HEK293 (cell line): ENCODE data around the gene SHTN1.

Experiments
- CTCF ChIA-PET: fragments of 350-600 bp; formaldehyde crosslinking; extraction: SDS; loops from one replicate; lab custom pipeline; 2021; ENCODE audit warnings: antibody characterized with exemption; lab: Yijun Ruan, JAX
- POLR2A ChIA-PET: fragments of 300-600 bp; formaldehyde crosslinking; extraction: SDS; loops from one replicate; lab custom pipeline; 2020; ENCODE audit warnings: antibody characterized with exemption, inconsistent platforms; lab: Yijun Ruan, JAX
- H3K27ac ChIP-seq: fragments of 200-500 bp; sonication (Bioruptor generic); 2 replicates; pipeline ENCODE4 v1.5.1; 2014; ENCODE audit warnings: low read depth, low read length, control low read depth, inconsistent platforms; ENCODE audit errors: extremely low read depth
- H3K36me3 ChIP-seq, 2 experiments: fragments of 200-500 bp in 1 of 2; sonication (Bioruptor generic) in 1 of 2; 1 replicate in 1 of 2; 2 replicates in 1 of 2; pipeline ENCODE4 v1.5.1; 2014 to 2017; ENCODE audit warnings: inconsistent platforms in 2 of 2, low read length in 2 of 2; ENCODE audit not compliant: control insufficient read depth in 2 of 2, insufficient read depth in 1 of 2
- H3K4me1 ChIP-seq: fragments of 200-500 bp; sonication (Bioruptor generic); 2 replicates; pipeline ENCODE4 v1.5.1; 2014; ENCODE audit warnings: mild to moderate bottlenecking, low read length, inconsistent platforms; ENCODE audit not compliant: control insufficient read depth, insufficient read depth
- H3K4me3 ChIP-seq: 2 replicates; pipeline ENCODE4 v1.5.1; 2011; ENCODE audit warnings: low read depth, mild to moderate bottlenecking, control low read depth, low read length, moderate library complexity
- H3K9me3 ChIP-seq: fragments of 200-500 bp; sonication (Bioruptor generic); 2 replicates; pipeline ENCODE4 v1.5.1; 2014; ENCODE audit warnings: low read depth, low read length, inconsistent platforms; ENCODE audit not compliant: control insufficient read depth, insufficient read depth
- EGR2 ChIP-seq: fragments of 450-650 bp; formaldehyde crosslinking; IDR thresholded peaks from 2 replicates; pipeline ENCODE4 v1.5.1; 2016; ENCODE audit warnings: low read depth, missing biosample characterization, missing genetic modification characterization
- GFI1B ChIP-seq: fragments of 450-650 bp; formaldehyde crosslinking; IDR thresholded peaks from 2 replicates; pipeline ENCODE4 v1.5.1; 2016; ENCODE audit warnings: missing biosample characterization, missing genetic modification characterization
- GLI4 ChIP-seq: fragments of 450-650 bp; formaldehyde crosslinking; IDR thresholded peaks from 2 replicates; pipeline ENCODE4 v1.5.1; 2016; ENCODE audit warnings: missing biosample characterization, missing genetic modification characterization
- KLF10 ChIP-seq: fragments of 450-650 bp; IDR thresholded peaks from 2 replicates; pipeline ENCODE4 v1.5.1; 2018; ENCODE audit warnings: missing biosample characterization, mild to moderate bottlenecking, missing genetic modification characterization
- SCRT1 ChIP-seq: fragments of 450-650 bp; formaldehyde crosslinking; IDR thresholded peaks from 2 replicates; pipeline ENCODE4 v1.5.1; 2016; ENCODE audit warnings: missing biosample characterization, missing genetic modification characterization, borderline replicate concordance
- SP7 ChIP-seq: fragments of 450-650 bp; formaldehyde crosslinking; IDR thresholded peaks from 2 replicates; pipeline ENCODE4 v1.5.1; 2016; ENCODE audit warnings: missing biosample characterization, missing genetic modification characterization
- ZBTB1 ChIP-seq: fragments of 450-650 bp; formaldehyde crosslinking; IDR thresholded peaks from 2 replicates; pipeline ENCODE4 v1.5.1; 2016; ENCODE audit warnings: missing biosample characterization, missing genetic modification characterization
- ZBTB20 ChIP-seq: fragments of 450-650 bp; formaldehyde crosslinking; IDR thresholded peaks from 2 replicates; pipeline ENCODE4 v1.5.1; 2016; ENCODE audit warnings: missing biosample characterization, missing genetic modification characterization
- ZNF10 ChIP-seq: fragments of 450-650 bp; formaldehyde crosslinking; IDR thresholded peaks from 2 replicates; pipeline ENCODE4 v1.5.1; 2017; ENCODE audit warnings: missing biosample characterization, missing genetic modification characterization
- ZNF157 ChIP-seq: fragments of 450-650 bp; formaldehyde crosslinking; IDR thresholded peaks from 2 replicates; pipeline ENCODE4 v1.5.1; 2016; ENCODE audit warnings: missing biosample characterization, missing genetic modification characterization
- ZNF302 ChIP-seq: fragments of 450-650 bp; formaldehyde crosslinking; IDR thresholded peaks from 2 replicates; pipeline ENCODE4 v1.5.1; 2016; ENCODE audit warnings: missing biosample characterization, missing genetic modification characterization, low read depth
- ZNF544 ChIP-seq: fragments of 450-650 bp; formaldehyde crosslinking; IDR thresholded peaks from 2 replicates; pipeline ENCODE4 v1.5.0; 2017; ENCODE audit warnings: missing biosample characterization, missing genetic modification characterization
- ZNF558 ChIP-seq: fragments of 450-650 bp; formaldehyde crosslinking; IDR thresholded peaks from 2 replicates; pipeline ENCODE4 v1.5.1; 2016; ENCODE audit warnings: missing biosample characterization, missing genetic modification characterization
- ZNF610 ChIP-seq: fragments of 450-650 bp; formaldehyde crosslinking; IDR thresholded peaks from 2 replicates; pipeline ENCODE4 v1.5.1; 2016; ENCODE audit warnings: missing biosample characterization, missing genetic modification characterization, borderline replicate concordance
- ZNF664 ChIP-seq: fragments of 450-650 bp; formaldehyde crosslinking; IDR thresholded peaks from 2 replicates; pipeline ENCODE4 v1.5.1; 2016; ENCODE audit warnings: missing biosample characterization, missing genetic modification characterization
- ZNF677 ChIP-seq: fragments of 450-650 bp; IDR thresholded peaks from 2 replicates; pipeline ENCODE4 v1.5.0; 2018; ENCODE audit warnings: missing biosample characterization, mild to moderate bottlenecking, missing genetic modification characterization, moderate library complexity
- ZNF776 ChIP-seq: fragments of 450-650 bp; formaldehyde crosslinking; IDR thresholded peaks from 2 replicates; pipeline ENCODE4 v1.5.0; 2017; ENCODE audit warnings: missing biosample characterization, missing genetic modification characterization, borderline replicate concordance
- ZSCAN16 ChIP-seq: fragments of 450-650 bp; formaldehyde crosslinking; IDR thresholded peaks from 2 replicates; pipeline ENCODE4 v1.5.1; 2016; ENCODE audit warnings: missing biosample characterization, missing genetic modification characterization
- TF ChIP-seq, protein P1 (sequence below): fragments of 450-650 bp; formaldehyde crosslinking; conservative IDR thresholded peaks from 2 replicates; pipeline ENCODE4 v1.5.1; 2016; ENCODE audit warnings: low read depth, missing biosample characterization, missing genetic modification characterization
- TF ChIP-seq, protein P2 (sequence below): fragments of 450-650 bp; formaldehyde crosslinking; IDR thresholded peaks from 2 replicates; pipeline ENCODE4 v1.5.1; 2016; ENCODE audit warnings: missing biosample characterization, missing genetic modification characterization
- TF ChIP-seq, protein P3 (sequence below): fragments of 450-650 bp; formaldehyde crosslinking; IDR thresholded peaks from 2 replicates; pipeline ENCODE4 v1.5.1; 2016; ENCODE audit warnings: missing biosample characterization, missing genetic modification characterization
- TF ChIP-seq, protein P4 (sequence below): fragments of 450-650 bp; formaldehyde crosslinking; IDR thresholded peaks from 2 replicates; pipeline ENCODE4 v1.5.1; 2017; ENCODE audit warnings: missing biosample characterization, missing genetic modification characterization

Gene SHTN1

DNA sequence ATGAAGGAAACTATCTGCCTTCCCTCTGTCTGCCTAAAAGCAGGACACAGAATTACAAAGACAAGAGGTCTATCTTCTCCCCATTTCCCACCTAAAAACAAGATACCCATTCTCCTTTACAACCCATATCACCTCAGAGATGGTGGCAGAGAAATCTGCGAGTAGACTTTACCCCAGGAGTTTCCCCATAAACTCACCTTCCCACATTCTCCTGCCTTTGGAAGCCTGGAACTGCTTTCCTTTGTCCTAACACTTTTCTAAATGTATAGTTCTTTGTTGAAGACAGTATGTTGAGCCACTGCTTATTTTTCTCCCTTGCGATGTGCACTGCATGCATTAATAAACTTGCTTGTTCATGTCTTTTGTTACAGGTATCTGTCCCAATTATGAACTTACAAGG lies 8.0 kb downstream of the SHTN1 start:
- Histone ChIP-seq H3K4me3 (no peak overlapping the region), H3K36me3 (no peaks in the 10 kb centered on the region), H3K27ac (no peak overlapping the region)
- POLR2A ChIA-PET: no interaction called here
- CTCF ChIA-PET: no interaction called here
- no peak for TF ChIP-seq ZNF664 (tag by site-specific recombination)
- no peak for TF ChIP-seq ZBTB20 (tag by site-specific recombination)
- no peak for TF ChIP-seq ZSCAN16
- TF ChIP-seq, protein P1, sequence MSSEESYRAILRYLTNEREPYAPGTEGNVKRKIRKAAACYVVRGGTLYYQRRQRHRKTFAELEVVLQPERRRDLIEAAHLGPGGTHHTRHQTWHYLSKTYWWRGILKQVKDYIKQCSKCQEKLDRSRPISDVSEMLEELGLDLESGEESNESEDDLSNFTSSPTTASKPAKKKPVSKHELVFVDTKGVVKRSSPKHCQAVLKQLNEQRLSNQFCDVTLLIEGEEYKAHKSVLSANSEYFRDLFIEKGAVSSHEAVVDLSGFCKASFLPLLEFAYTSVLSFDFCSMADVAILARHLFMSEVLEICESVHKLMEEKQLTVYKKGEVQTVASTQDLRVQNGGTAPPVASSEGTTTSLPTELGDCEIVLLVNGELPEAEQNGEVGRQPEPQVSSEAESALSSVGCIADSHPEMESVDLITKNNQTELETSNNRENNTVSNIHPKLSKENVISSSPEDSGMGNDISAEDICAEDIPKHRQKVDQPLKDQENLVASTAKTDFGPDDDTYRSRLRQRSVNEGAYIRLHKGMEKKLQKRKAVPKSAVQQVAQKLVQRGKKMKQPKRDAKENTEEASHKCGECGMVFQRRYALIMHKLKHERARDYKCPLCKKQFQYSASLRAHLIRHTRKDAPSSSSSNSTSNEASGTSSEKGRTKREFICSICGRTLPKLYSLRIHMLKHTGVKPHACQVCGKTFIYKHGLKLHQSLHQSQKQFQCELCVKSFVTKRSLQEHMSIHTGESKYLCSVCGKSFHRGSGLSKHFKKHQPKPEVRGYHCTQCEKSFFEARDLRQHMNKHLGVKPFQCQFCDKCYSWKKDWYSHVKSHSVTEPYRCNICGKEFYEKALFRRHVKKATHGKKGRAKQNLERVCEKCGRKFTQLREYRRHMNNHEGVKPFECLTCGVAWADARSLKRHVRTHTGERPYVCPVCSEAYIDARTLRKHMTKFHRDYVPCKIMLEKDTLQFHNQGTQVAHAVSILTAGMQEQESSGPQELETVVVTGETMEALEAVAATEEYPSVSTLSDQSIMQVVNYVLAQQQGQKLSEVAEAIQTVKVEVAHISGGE (tag by site-specific recombination): no peak
- TF ChIP-seq EGR2 (tag by site-specific recombination): no peak
- no peak for TF ChIP-seq ZNF776 (tag by site-specific recombination)
- no peak for TF ChIP-seq ZNF558 (tag by site-specific recombination)
- TF ChIP-seq ZNF157 (tag by site-specific recombination): no peak
- TF ChIP-seq SP7 (tag by site-specific recombination): no peak
- TF ChIP-seq ZNF302: no peak
- no peak for TF ChIP-seq ZBTB1 (tag by site-specific recombination)
- TF ChIP-seq, protein P2, sequence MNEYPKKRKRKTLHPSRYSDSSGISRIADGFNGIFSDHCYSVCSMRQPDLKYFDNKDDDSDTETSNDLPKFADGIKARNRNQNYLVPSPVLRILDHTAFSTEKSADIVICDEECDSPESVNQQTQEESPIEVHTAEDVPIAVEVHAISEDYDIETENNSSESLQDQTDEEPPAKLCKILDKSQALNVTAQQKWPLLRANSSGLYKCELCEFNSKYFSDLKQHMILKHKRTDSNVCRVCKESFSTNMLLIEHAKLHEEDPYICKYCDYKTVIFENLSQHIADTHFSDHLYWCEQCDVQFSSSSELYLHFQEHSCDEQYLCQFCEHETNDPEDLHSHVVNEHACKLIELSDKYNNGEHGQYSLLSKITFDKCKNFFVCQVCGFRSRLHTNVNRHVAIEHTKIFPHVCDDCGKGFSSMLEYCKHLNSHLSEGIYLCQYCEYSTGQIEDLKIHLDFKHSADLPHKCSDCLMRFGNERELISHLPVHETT: no peak
- TF ChIP-seq KLF10 (tag by site-specific recombination): no peak
- TF ChIP-seq ZNF10 (tag by site-specific recombination): no peak
- TF ChIP-seq GFI1B (tag by site-specific recombination): no peak
- TF ChIP-seq, protein P3, sequence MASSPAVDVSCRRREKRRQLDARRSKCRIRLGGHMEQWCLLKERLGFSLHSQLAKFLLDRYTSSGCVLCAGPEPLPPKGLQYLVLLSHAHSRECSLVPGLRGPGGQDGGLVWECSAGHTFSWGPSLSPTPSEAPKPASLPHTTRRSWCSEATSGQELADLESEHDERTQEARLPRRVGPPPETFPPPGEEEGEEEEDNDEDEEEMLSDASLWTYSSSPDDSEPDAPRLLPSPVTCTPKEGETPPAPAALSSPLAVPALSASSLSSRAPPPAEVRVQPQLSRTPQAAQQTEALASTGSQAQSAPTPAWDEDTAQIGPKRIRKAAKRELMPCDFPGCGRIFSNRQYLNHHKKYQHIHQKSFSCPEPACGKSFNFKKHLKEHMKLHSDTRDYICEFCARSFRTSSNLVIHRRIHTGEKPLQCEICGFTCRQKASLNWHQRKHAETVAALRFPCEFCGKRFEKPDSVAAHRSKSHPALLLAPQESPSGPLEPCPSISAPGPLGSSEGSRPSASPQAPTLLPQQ (tag by site-specific recombination): no peak
- TF ChIP-seq GLI4 (tag by site-specific recombination): no peak
- TF ChIP-seq SCRT1 (tag by site-specific recombination): no peak
- TF ChIP-seq, all 188 proteins: peak for 0
- Histone ChIP-seq H3K4me1 (peaks cover 6% of the 10 kb centered on the region), H3K9me3 (no peaks in the 10 kb centered on the region)

DNA sequence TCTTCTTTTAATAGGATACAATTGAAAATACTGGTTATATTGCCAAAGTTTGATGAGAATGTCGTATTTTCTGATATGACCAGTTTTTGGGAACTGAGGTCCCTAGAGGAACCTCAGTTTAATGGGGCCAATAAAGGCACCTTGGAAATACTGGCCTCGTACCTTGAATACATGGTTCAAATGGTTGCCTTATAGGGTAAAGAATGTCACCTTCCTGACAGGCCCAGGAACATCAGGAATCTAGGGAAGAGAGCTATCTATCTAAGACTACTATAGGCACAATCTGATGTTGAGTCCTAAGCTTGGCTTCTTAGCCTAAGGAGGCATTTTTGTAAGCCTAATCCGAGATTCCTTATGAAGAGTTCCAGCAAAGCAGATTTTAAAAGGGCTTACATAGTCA lies 9.3 kb downstream of the SHTN1 start:
- ChIA-PET CTCF (interaction anchor here (0.6 to 0.9 kb wide), 2 partner anchors 9 to 171 kb away, joined by 5 read pairs; partner anchors contain the start of gene SHTN1), POLR2A (no interaction called here)
- Histone ChIP-seq H3K36me3 (no peaks in the 10 kb centered on the region), H3K4me3 (no peak overlapping the region), H3K9me3 (no peaks in the 10 kb centered on the region), H3K4me1 (peaks cover 3% of the 10 kb centered on the region), H3K27ac (no peak overlapping the region)
- TF ChIP-seq, protein P3 (tag by site-specific recombination): no peak
- no peak for TF ChIP-seq ZNF677 (tag by site-specific recombination)
- TF ChIP-seq ZNF544 (tag by site-specific recombination): no peak
- TF ChIP-seq ZBTB1 (tag by site-specific recombination): no peak
- TF ChIP-seq ZNF610: no peak
- TF ChIP-seq, protein P4, sequence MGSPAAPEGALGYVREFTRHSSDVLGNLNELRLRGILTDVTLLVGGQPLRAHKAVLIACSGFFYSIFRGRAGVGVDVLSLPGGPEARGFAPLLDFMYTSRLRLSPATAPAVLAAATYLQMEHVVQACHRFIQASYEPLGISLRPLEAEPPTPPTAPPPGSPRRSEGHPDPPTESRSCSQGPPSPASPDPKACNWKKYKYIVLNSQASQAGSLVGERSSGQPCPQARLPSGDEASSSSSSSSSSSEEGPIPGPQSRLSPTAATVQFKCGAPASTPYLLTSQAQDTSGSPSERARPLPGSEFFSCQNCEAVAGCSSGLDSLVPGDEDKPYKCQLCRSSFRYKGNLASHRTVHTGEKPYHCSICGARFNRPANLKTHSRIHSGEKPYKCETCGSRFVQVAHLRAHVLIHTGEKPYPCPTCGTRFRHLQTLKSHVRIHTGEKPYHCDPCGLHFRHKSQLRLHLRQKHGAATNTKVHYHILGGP (tag by site-specific recombination): no peak
